ENCODE results near the gene MS4A4E. TPM values are rescaled to one million over a fixed set of nuclear protein-coding genes. Genes with fewer than 3 reads are reported as not detected.
"Not testable (repeated sequence)": the region's sequence is repeated elsewhere in the genome, so short reads cannot be mapped to it uniquely, and the experiment has no call there.

The MS4A4E gene
- total RNA-seq, 1 donor from 2014 or later: not detected

GRCh38 chr11:60193687-60194433 is 49.1 kb downstream of the MS4A4E start:
- peak in 1 of 2 experiments; percentile 69 for DNase-seq (ENCODE audit: low spot score in 2 of 2, unreplicated experiment in 2 of 2)
- no peak overlapping the region for H3K4me3 Mint-ChIP-seq
- H3K4me1 Mint-ChIP-seq: peaks cover 24% of the 10 kb centered on the region
- peaks cover 11% of the 10 kb centered on the region for H3K9me3 Mint-ChIP-seq
- peak; percentile 78 for TF ChIP-seq CTCF (IDR thresholded peaks at IDR 0.05; ENCODE audit: unreplicated experiment)
- H3K27me3 Mint-ChIP-seq (ENCODE audit: low read depth): no peaks in the 10 kb centered on the region
- H3K36me3 Mint-ChIP-seq: no peaks in the 10 kb centered on the region
- peak overlapping the region; percentile 84 for H3K27ac Mint-ChIP-seq

- not testable (repeated sequence) for H3K4me3 Mint-ChIP-seq; H3K27ac Mint-ChIP-seq; H3K36me3 Mint-ChIP-seq; DNase-seq (ENCODE audit: low spot score in 2 of 2, unreplicated experiment in 2 of 2); H3K27me3 Mint-ChIP-seq (ENCODE audit: low read depth)
- H3K9me3 Mint-ChIP-seq: peaks cover 11% of the 10 kb centered on the region
- H3K4me1 Mint-ChIP-seq: peaks cover 22% of the 10 kb centered on the region
Measured at GRCh38 chr11:60192564-60192963, 50.4 kb downstream of the MS4A4E start.

- H3K9me3 Mint-ChIP-seq: peaks cover 17% of the 10 kb centered on the region
- not testable (repeated sequence) for H3K4me3 Mint-ChIP-seq; H3K36me3 Mint-ChIP-seq; H3K4me1 Mint-ChIP-seq; H3K27me3 Mint-ChIP-seq (ENCODE audit: low read depth); DNase-seq (ENCODE audit: low spot score in 2 of 2, unreplicated experiment in 2 of 2); H3K27ac Mint-ChIP-seq
Measured at GRCh38 chr11:60188481-60188880, 54.5 kb downstream of the MS4A4E start.

- H3K27ac Mint-ChIP-seq; H3K4me3 Mint-ChIP-seq; DNase-seq (ENCODE audit: low spot score in 2 of 2, unreplicated experiment in 2 of 2); H3K4me1 Mint-ChIP-seq; H3K27me3 Mint-ChIP-seq (ENCODE audit: low read depth); H3K36me3 Mint-ChIP-seq; H3K9me3 Mint-ChIP-seq: not testable (repeated sequence)
Measured at GRCh38 chr11:60186128-60186527, 56.8 kb downstream of the MS4A4E start.

GRCh38 chr11:60185512-60185827 is 57.5 kb downstream of the MS4A4E start:
- H3K36me3 Mint-ChIP-seq; H3K27ac Mint-ChIP-seq; H3K9me3 Mint-ChIP-seq; H3K4me1 Mint-ChIP-seq; H3K27me3 Mint-ChIP-seq (ENCODE audit: low read depth); H3K4me3 Mint-ChIP-seq; DNase-seq (ENCODE audit: low spot score in 2 of 2, unreplicated experiment in 2 of 2): not testable (repeated sequence)

GRCh38 chr11:60184824-60185511 is 58.0 kb downstream of the MS4A4E start:
- no peak for DNase-seq (ENCODE audit: low spot score in 2 of 2, unreplicated experiment in 2 of 2)
- Mint-ChIP-seq H3K4me1 (no peaks in the 10 kb centered on the region), H3K27ac (no peak overlapping the region), H3K27me3 (ENCODE audit: low read depth) (peaks cover 4% of the 10 kb centered on the region), H3K36me3 (no peaks in the 10 kb centered on the region), H3K4me3 (no peak overlapping the region), H3K9me3 (peaks cover 7% of the 10 kb centered on the region)
- TF ChIP-seq CTCF (IDR thresholded peaks at IDR 0.05; ENCODE audit: unreplicated experiment): no peak

GRCh38 chr11:60183591-60184205 is 59.2 kb downstream of the MS4A4E start:
- H3K27me3 Mint-ChIP-seq (ENCODE audit: low read depth): peaks cover 4% of the 10 kb centered on the region
- H3K4me1 Mint-ChIP-seq: no peaks in the 10 kb centered on the region
- H3K9me3 Mint-ChIP-seq: peaks cover 7% of the 10 kb centered on the region
- no peak for TF ChIP-seq CTCF (IDR thresholded peaks at IDR 0.05; ENCODE audit: unreplicated experiment)
- H3K36me3 Mint-ChIP-seq: no peaks in the 10 kb centered on the region
- no peak for DNase-seq (ENCODE audit: low spot score in 2 of 2, unreplicated experiment in 2 of 2)
- no peak overlapping the region for H3K27ac Mint-ChIP-seq
- no peak overlapping the region for H3K4me3 Mint-ChIP-seq
